Sciatic nerve (tissue), 2 donors: ENCODE measurements around the gene BIN2. TPM values are rescaled to one million over a fixed set of nuclear protein-coding genes. Genes with fewer than 3 reads are reported as not detected.

Experiments used
- ATAC-seq: fragments of 200-7000 bp; cut with Tn5 transposase; one replicate; pipeline ENCODE4 v1.9.1; 2020; ENCODE audit warnings: mild to moderate bottlenecking, moderate library complexity
- DNase-seq: peaks from one replicate; pipeline ENCODE4 v3.0.0-alpha.2; 2020; ENCODE audit warnings: low spot score
- intact Hi-C: fragments of 100-400 bp; cut with DNase I; formaldehyde crosslinking; loops from one replicate; pipeline ENCODE4 v1.14.2; 2022
- total RNA-seq: library from RNA; stranded (reverse); fragmentation: NEBNext Ultra II Directional; extraction: Animal tissue kit (Norgen Biotek cat#: 25700); gene quantifications from one replicate; pipeline ENCODE4 v1.2.1, GENCODE V29; 2021
- donor health status: DM: no; HTN: no; CAD: no.
- donor health status: DM: no; HTN: no; CAD: no.

The BIN2 gene
- total RNA-seq, 1 donor from 2014 or later = 11.2 TPM

DNA sequence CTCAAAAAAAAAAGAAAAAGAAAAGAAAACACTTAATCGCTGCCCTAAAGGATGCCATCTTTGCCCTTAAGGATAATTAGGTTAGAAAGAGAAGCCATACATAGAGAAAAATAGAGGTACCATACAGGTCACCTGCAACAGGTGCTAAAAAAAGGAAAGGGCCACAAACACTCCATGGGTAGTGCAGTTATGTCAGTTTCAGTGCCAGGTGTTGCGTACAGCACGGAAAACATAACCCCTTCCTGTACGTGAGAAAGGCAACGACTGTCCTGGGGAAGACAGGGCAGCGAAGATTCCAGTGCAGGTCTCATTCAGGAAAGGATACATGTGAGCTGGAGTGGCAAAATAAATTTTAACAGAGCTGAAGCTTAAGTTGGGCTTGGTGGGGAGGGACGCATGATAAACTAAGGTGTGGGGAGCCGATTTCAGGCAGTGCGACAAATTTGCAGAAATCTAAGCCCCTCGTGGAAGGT, 85.9 kb downstream of the BIN2 start:
- intact Hi-C loops = no loop called here
- ATAC-seq = no peak
- no peak for DNase-seq

DNA sequence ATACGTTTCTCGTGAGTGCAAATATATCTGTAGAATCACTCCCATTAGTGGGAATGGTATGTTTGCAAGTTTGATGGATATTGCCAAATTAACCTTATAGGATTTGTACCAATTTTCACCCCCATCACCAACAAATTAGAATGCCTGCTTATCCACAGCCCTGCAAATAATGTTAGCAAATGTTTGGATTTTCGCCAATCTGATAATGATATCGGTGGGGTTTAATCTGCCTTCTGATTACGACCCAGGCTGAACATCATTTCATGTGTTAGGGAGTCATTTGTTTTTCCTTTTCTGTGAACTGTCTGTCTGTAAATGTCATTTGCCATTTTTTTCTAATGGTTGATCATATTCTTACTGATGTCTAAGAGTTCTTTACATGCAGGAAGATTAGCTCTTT, 89.4 kb downstream of the BIN2 start:
- intact Hi-C loops = no loop called here
- no peak for DNase-seq

DNA sequence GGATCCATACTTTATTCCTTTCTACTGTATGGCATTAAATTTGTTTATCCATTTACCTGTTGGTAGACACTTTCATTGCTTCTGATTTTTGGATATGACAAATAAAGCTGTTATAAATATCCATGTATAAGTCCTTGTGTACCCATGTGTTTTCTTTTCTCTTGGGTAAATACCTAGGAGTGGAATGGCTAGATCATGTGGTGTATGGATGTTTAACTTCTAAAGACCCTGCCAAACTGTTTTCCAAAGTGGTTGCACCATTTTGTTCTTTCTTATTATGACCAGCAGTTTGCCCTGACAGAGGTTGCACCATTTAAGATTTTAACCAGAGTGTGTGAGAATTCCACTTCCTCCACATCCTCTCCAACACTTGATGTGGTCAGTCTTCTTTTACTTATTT, 91.3 kb downstream of the BIN2 start:
- ATAC-seq (no peak), DNase-seq (no peak)
- intact Hi-C loops = no loop called here

More for the DNA sequence above, 89.4 kb downstream of the BIN2 start:
- no peak for ATAC-seq

Other genes starting within 250 kb of the BIN2 start
- 38.4 TPM for gene CSRNP2, start 240.6 kb downstream of the BIN2 start, total RNA-seq
- 32.2 TPM for gene TFCP2, start 151.0 kb downstream of the BIN2 start, total RNA-seq
- gene POU6F1, start 106.1 kb downstream of the BIN2 start, total RNA-seq = 40.7 TPM
- 175 TPM for gene DAZAP2, start 85.3 kb downstream of the BIN2 start, total RNA-seq
- 6.2 TPM for gene SMAGP, start 53.8 kb downstream of the BIN2 start, total RNA-seq
- gene CELA1, start 22.5 kb upstream of the BIN2 start, total RNA-seq = not detected
- 4.0 TPM for gene GALNT6, start 67.2 kb upstream of the BIN2 start, total RNA-seq
- 1.2 TPM for gene SLC4A8, start 100.7 kb upstream of the BIN2 start, total RNA-seq